MM.1S (cell line): ENCODE data around the gene CD276.

Experiments used
- EZH2 ChIP-seq: fragments of 300-600 bp; sonication (generic); optimal IDR thresholded peaks from 2 replicates; pipeline ENCODE3; 2017; ENCODE audit warnings: low read depth, mild to moderate bottlenecking, antibody characterized with exemption, low read length, mixed read lengths
- EZH2phosphoT487 ChIP-seq: fragments of 300-600 bp; sonication (generic); IDR thresholded peaks from 2 replicates; pipeline ENCODE4 v1.6.1; 2018; ENCODE audit warnings: antibody characterized with exemption, low read length
- TF ChIP-seq, protein P1 (sequence below): fragments of 300-600 bp; sonication (generic); IDR thresholded peaks from 2 replicates; pipeline ENCODE4 v1.5.1; 2016; ENCODE audit warnings: antibody characterized with exemption, low read length, mixed read lengths

DNA sequence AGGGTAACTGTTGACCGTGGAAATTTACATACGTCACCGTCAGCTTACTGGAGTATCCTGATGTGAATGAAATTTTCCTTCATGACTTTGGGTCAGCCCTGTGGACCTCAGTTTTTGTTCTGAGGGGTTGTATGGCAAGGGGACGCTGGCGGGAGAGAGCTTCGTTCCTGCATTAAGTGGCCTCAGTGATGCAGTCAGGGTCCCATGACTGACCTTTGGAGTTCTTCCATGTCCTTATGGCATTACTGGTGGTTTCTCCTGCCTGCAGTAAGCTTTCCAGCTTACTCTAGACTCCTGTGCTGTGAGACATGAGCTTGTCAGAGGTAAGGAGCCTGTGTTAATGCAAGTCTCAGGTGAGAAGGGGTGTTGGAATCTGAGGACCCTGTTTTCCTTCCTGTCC, 1.8 kb downstream of the CD276 start:
- TF ChIP-seq, protein P1, sequence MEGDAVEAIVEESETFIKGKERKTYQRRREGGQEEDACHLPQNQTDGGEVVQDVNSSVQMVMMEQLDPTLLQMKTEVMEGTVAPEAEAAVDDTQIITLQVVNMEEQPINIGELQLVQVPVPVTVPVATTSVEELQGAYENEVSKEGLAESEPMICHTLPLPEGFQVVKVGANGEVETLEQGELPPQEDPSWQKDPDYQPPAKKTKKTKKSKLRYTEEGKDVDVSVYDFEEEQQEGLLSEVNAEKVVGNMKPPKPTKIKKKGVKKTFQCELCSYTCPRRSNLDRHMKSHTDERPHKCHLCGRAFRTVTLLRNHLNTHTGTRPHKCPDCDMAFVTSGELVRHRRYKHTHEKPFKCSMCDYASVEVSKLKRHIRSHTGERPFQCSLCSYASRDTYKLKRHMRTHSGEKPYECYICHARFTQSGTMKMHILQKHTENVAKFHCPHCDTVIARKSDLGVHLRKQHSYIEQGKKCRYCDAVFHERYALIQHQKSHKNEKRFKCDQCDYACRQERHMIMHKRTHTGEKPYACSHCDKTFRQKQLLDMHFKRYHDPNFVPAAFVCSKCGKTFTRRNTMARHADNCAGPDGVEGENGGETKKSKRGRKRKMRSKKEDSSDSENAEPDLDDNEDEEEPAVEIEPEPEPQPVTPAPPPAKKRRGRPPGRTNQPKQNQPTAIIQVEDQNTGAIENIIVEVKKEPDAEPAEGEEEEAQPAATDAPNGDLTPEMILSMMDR, result no peak
- TF ChIP-seq EZH2phosphoT487, result no peak
- no peak for TF ChIP-seq EZH2
